Nephron progenitor cell (in vitro differentiated cells): ENCODE measurements around the gene SRRM1.

ENCODE experiments used
- DNase-seq: peaks from one replicate; pipeline ENCODE4 v3.0.0; 2021
- H3K27ac Mint-ChIP-seq: 2 replicates; pipeline ENCODE4 v1.8.0; 2021; ENCODE audit warnings: mild to moderate bottlenecking, moderate library complexity, mixed read lengths
- H3K27me3 Mint-ChIP-seq: 2 replicates; pipeline ENCODE4 v1.8.0; 2021; ENCODE audit warnings: mild to moderate bottlenecking, low read depth, mixed read lengths; ENCODE audit not compliant: poor library complexity
- H3K36me3 Mint-ChIP-seq: 2 replicates; pipeline ENCODE4 v1.8.0; 2021; ENCODE audit warnings: low read depth, mixed read lengths
- H3K4me1 Mint-ChIP-seq: 2 replicates; pipeline ENCODE4 v1.8.0; 2021; ENCODE audit warnings: mixed read lengths
- H3K4me3 Mint-ChIP-seq: 2 replicates; pipeline ENCODE4 v1.8.0; 2021; ENCODE audit warnings: mild to moderate bottlenecking, moderate library complexity, mixed read lengths
- H3K9me3 Mint-ChIP-seq: 2 replicates; pipeline ENCODE4 v1.8.0; 2021; ENCODE audit warnings: mild to moderate bottlenecking, moderate library complexity, mixed read lengths
- CTCF ChIP-seq: fragments of 200-600 bp; sonication (generic); IDR thresholded peaks from 2 replicates; pipeline ENCODE4 v1.5.0; 2021; ENCODE audit warnings: antibody characterized with exemption

Gene SRRM1

GRCh38 chr1:24708938-24709337, 65.8 kb downstream of the SRRM1 start:
- H3K9me3 Mint-ChIP-seq, result no peaks in the 10 kb centered on the region
- DNase-seq, result no peak
- H3K36me3 Mint-ChIP-seq, result no peaks in the 10 kb centered on the region
- H3K4me3 Mint-ChIP-seq, result no peak overlapping the region
- TF ChIP-seq CTCF, result no peak
- H3K27me3 Mint-ChIP-seq, result peaks cover 17% of the 10 kb centered on the region
- no peak overlapping the region for H3K27ac Mint-ChIP-seq
- peaks cover 26% of the 10 kb centered on the region for H3K4me1 Mint-ChIP-seq

GRCh38 chr1:24709791-24710441, 66.8 kb downstream of the SRRM1 start:
- peaks cover 18% of the 10 kb centered on the region for H3K4me1 Mint-ChIP-seq
- H3K36me3 Mint-ChIP-seq, result no peaks in the 10 kb centered on the region
- TF ChIP-seq CTCF, result no peak
- no peaks in the 10 kb centered on the region for H3K9me3 Mint-ChIP-seq
- H3K27ac Mint-ChIP-seq, result no peak overlapping the region
- DNase-seq, result no peak
- no peak overlapping the region for H3K4me3 Mint-ChIP-seq
- H3K27me3 Mint-ChIP-seq, result peaks cover 17% of the 10 kb centered on the region

- Mint-ChIP-seq H3K4me3 (no peak overlapping the region), H3K36me3 (no peaks in the 10 kb centered on the region), H3K9me3 (no peaks in the 10 kb centered on the region), H3K4me1 (peaks cover 9% of the 10 kb centered on the region), H3K27me3 (peaks cover 11% of the 10 kb centered on the region), H3K27ac (no peak overlapping the region)
- no peak for TF ChIP-seq CTCF
- DNase-seq, result no peak
Measured at GRCh38 chr1:24711329-24711728, 68.2 kb downstream of the SRRM1 start.

- Mint-ChIP-seq H3K4me3 (no peak overlapping the region), H3K27me3 (peaks cover 11% of the 10 kb centered on the region), H3K4me1 (no peaks in the 10 kb centered on the region), H3K9me3 (no peaks in the 10 kb centered on the region), H3K36me3 (no peaks in the 10 kb centered on the region), H3K27ac (no peak overlapping the region)
- TF ChIP-seq CTCF, result no peak
- no peak for DNase-seq
Measured at GRCh38 chr1:24713176-24713575, 70.1 kb downstream of the SRRM1 start.

GRCh38 chr1:24713736-24714135, 70.6 kb downstream of the SRRM1 start:
- H3K36me3 Mint-ChIP-seq, result no peaks in the 10 kb centered on the region
- no peak for DNase-seq
- no peaks in the 10 kb centered on the region for H3K4me1 Mint-ChIP-seq
- H3K27ac Mint-ChIP-seq, result no peak overlapping the region
- peaks cover 11% of the 10 kb centered on the region for H3K27me3 Mint-ChIP-seq
- H3K4me3 Mint-ChIP-seq, result no peak overlapping the region
- no peak for TF ChIP-seq CTCF
- no peaks in the 10 kb centered on the region for H3K9me3 Mint-ChIP-seq

GRCh38 chr1:24714859-24715520, 71.9 kb downstream of the SRRM1 start:
- Mint-ChIP-seq H3K27ac (no peak overlapping the region), H3K9me3 (no peaks in the 10 kb centered on the region), H3K4me1 (no peaks in the 10 kb centered on the region), H3K4me3 (no peak overlapping the region), H3K27me3 (peaks cover 7% of the 10 kb centered on the region), H3K36me3 (no peaks in the 10 kb centered on the region)
- no peak for DNase-seq
- no peak for TF ChIP-seq CTCF
